ENCODE results near the gene FAR2. TPM values are rescaled to one million over a fixed set of nuclear protein-coding genes. Genes with fewer than 3 reads are reported as not detected.

The FAR2 gene
- polyA plus RNA-seq, 3 donors = 14.8 to 38.0 (median 35.8) TPM

- no peak for TF ChIP-seq CTCF (IDR thresholded peaks at IDR 0.05)
- peak in 1 of 3 donors; percentile 63 for DNase-seq
- WGBS (ENCODE audit: insufficient coverage) = no CpG with 5 or more reads among the region's 2 CpGs
- Mint-ChIP-seq H3K4me3 (no peak overlapping the region), H3K9me3 (peaks cover 0 to 3% (median 0%) of the 10 kb centered on the region in 7 donors), H3K27me3 (ENCODE audit: low read depth in 3 of 3) (no peaks in the 10 kb centered on the region), H3K4me1 (peaks cover 31% of the 10 kb centered on the region), H3K36me3 (no peaks in the 10 kb centered on the region), H3K27ac (peak overlapping the region in 2 of 7 donors; percentile 32 to 46)
- Histone ChIP-seq H4K20me1 (ENCODE audit: insufficient read depth, low read length) (no peaks in the 10 kb centered on the region), H3K9me3 (replicated peaks in 1 of 2; ENCODE audit: control insufficient read depth in 1 of 2, insufficient read depth in 1 of 2, low read length in 2 of 2) (no peaks in the 10 kb centered on the region), H3K27me3 (ENCODE audit: control insufficient read depth in 2 of 2, insufficient read depth in 2 of 2, low read length in 2 of 2) (no peaks in the 10 kb centered on the region), H3K27ac (ENCODE audit: low read depth in 1 of 2, low read length in 2 of 2) (no peak overlapping the region), H2AFZ (ENCODE audit: insufficient read depth, low read depth, low read length, poor library complexity, severe bottlenecking) (no peak overlapping the region), H3K4me2 (replicated peaks; ENCODE audit: extremely low read depth, low read length, poor library complexity, severe bottlenecking) (no peak overlapping the region), H3K9ac (ENCODE audit: insufficient read depth, low read length, poor library complexity, severe bottlenecking) (no peak overlapping the region), H3K36me3 (replicated peaks in 1 of 2; ENCODE audit: control insufficient read depth in 1 of 2, insufficient read depth in 2 of 2, low read length in 2 of 2) (no peaks in the 10 kb centered on the region), H3K79me2 (ENCODE audit: insufficient read depth, low read length) (no peaks in the 10 kb centered on the region), H3K4me3 (replicated peaks in 1 of 3; ENCODE audit: low read depth in 2 of 3, low read length in 3 of 3) (no peak overlapping the region), H3K4me1 (ENCODE audit: control insufficient read depth in 1 of 2, insufficient read depth in 2 of 2, low read length in 2 of 2) (peaks cover 29 to 33% of the 10 kb centered on the region in 2 donors)
- intact Hi-C loops (cut with micrococcal nuclease) = no loop called here
Observed at GRCh38 chr12:29238822-29239291, 89.8 kb downstream of the FAR2 start.

DNA sequence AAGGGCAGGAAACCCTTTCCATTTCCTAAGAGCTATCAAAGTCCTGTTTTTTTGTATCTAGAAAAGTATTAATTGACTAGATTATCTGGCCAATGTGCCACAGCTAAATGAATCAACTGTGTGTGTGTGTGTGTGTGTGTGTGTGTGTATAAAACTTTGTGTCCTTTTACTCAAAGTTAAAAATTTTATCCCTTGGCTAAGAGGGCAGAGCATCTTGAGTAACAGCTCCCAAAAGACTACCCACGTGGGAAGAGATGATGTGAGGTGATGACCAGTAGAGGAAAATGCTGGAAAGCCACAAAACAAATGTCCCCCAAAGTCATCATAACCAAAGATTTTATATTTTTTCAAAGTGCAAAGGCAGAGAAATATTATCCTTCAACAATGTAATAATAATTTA, 90.3 kb downstream of the FAR2 start:
- Histone ChIP-seq H3K9me3 (replicated peaks in 1 of 2; ENCODE audit: control insufficient read depth in 1 of 2, insufficient read depth in 1 of 2, low read length in 2 of 2) (no peaks in the 10 kb centered on the region), H3K9ac (ENCODE audit: insufficient read depth, low read length, poor library complexity, severe bottlenecking) (no peak overlapping the region), H3K27ac (ENCODE audit: low read depth in 1 of 2, low read length in 2 of 2) (no peak overlapping the region), H3K27me3 (ENCODE audit: control insufficient read depth in 2 of 2, insufficient read depth in 2 of 2, low read length in 2 of 2) (no peaks in the 10 kb centered on the region), H3K4me1 (ENCODE audit: control insufficient read depth in 1 of 2, insufficient read depth in 2 of 2, low read length in 2 of 2) (peaks cover 30 to 38% of the 10 kb centered on the region in 2 donors), H3K36me3 (replicated peaks in 1 of 2; ENCODE audit: control insufficient read depth in 1 of 2, insufficient read depth in 2 of 2, low read length in 2 of 2) (no peaks in the 10 kb centered on the region), H3K4me2 (replicated peaks; ENCODE audit: extremely low read depth, low read length, poor library complexity, severe bottlenecking) (no peak overlapping the region), H3K4me3 (replicated peaks in 1 of 3; ENCODE audit: low read depth in 2 of 3, low read length in 3 of 3) (no peak overlapping the region), H2AFZ (ENCODE audit: insufficient read depth, low read depth, low read length, poor library complexity, severe bottlenecking) (no peak overlapping the region), H4K20me1 (ENCODE audit: insufficient read depth, low read length) (no peaks in the 10 kb centered on the region), H3K79me2 (ENCODE audit: insufficient read depth, low read length) (no peaks in the 10 kb centered on the region)
- H3K27me3 Mint-ChIP-seq (ENCODE audit: low read depth in 3 of 3) = no peaks in the 10 kb centered on the region
- WGBS (ENCODE audit: insufficient coverage) = no CpG with 5 or more reads among the region's 1 CpG
- peaks cover 36% of the 10 kb centered on the region for H3K4me1 Mint-ChIP-seq
- H3K4me3 Mint-ChIP-seq = no peak overlapping the region
- intact Hi-C loops (cut with micrococcal nuclease) = no loop called here
- no peaks in the 10 kb centered on the region for H3K36me3 Mint-ChIP-seq
- H3K9me3 Mint-ChIP-seq = peaks cover 0 to 3% (median 0%) of the 10 kb centered on the region in 7 donors
- no peak overlapping the region for H3K27ac Mint-ChIP-seq
- TF ChIP-seq CTCF (IDR thresholded peaks at IDR 0.05) = no peak
- no peak for DNase-seq

Measured in CD14-positive monocyte (primary cell).